GF-D8 (cell line): ENCODE measurements around the gene KLK11.

Experiments used
- DNase-seq: peaks from one replicate; lab custom pipeline; 2025; lab: John Stamatoyannopoulos, UW

Gene KLK11

GRCh38 chr19:51027873-51028272 is 1.5 kb upstream of the KLK11 start:
- no peak for DNase-seq

- no peak for DNase-seq
These were observed 850 bp upstream of the KLK11 start for GRCh38 chr19:51027126-51027806.

DNA sequence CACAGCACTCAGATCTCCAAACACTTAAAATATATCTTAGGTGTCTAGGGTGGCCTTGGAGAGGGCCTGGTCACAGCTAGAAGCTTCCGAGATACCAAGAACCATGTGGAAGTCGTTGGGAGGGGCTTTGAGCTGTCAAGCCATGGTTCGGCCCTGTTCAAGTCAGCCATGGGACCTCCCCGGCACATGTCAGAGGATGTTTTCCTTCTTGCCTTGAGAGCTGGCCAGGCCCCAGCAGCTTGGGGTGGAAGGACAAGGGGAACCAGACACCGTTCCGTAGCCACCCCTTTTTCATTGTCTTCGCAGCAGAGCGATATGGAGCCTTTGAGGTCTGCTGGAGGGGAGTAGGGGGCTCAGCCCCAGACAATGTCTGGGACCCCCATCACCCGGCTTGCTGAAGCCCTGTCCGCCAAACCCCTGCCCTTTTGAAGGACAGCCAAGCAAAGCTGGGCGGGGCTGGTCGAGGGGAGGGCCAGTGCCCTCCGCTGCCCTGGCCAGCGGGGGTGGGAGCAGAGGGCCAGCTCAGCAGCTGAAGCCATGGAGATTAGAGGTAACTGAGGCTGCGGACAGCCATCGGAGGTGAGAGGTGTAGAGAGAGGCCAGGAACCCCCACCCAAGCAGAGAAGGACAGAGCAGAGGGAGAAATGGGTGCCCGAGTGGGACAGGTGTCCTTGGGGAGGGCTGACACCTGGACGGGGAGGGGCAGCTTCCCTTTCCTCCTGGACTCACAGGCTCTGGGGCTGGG is 435 bp downstream of the KLK11 start:
- DNase-seq: no peak

DNA sequence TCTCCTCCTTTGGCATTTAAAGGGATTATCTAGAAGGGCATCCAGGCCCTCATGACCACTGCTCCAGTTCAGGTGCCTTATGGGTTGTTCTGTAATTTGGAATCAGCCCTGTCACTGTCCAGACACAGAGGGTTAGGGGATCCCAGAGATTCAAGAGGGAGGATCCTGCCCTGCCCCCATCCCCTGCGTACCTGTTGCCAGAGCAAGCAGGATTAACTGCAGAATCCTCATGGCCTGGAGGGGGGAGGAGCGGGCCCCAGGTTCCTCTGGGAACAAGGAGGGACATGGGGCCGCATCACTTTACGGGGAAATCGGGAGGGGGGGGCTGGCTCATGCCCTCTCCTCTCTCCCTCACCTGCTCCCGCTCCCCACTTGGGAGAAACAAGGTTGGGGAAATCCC is 1.0 kb downstream of the KLK11 start:
- no peak for DNase-seq

GRCh38 chr19:51024924-51025323 is 1.5 kb downstream of the KLK11 start:
- no peak for DNase-seq

DNA sequence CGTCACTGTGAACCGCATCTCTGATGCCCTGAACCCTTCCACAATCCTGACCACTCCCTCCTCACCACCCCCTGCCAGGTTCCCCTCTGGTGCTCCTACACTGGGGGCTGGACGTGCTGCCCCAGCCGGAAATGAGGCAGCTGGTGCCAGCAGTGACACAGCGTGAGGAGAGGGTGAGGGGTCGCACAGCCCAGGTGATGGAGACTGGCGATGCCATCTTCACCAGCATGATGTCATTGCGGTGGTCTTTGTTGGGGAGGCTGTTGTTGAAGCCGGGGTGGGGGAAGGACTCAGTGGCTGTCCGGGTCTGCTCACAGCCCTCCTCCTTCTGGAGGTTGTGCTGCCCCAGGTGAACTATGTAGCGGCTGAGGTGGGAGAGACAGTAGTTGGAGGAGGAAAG is 2.5 kb downstream of the KLK11 start:
- DNase-seq: no peak

DNA sequence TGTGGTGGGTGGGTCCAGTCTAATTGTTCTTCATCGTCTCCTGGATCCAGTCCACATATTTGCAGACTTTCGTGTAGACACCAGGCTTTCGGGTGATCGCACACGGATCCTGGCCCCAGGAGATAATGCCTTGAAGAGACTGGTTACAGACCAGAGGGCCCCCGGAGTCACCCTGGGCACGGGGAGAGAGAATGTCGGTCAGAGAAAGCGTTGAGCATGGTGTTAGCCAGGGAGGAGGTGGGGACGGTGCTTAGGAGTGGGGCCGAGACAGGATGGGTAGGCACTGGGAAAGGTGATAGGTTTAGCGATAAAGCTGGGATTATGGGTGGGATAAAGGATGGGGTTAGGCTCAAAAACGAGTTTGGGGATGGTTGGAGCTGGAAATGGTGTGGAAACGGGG is 3.9 kb downstream of the KLK11 start:
- no peak for DNase-seq

DNA sequence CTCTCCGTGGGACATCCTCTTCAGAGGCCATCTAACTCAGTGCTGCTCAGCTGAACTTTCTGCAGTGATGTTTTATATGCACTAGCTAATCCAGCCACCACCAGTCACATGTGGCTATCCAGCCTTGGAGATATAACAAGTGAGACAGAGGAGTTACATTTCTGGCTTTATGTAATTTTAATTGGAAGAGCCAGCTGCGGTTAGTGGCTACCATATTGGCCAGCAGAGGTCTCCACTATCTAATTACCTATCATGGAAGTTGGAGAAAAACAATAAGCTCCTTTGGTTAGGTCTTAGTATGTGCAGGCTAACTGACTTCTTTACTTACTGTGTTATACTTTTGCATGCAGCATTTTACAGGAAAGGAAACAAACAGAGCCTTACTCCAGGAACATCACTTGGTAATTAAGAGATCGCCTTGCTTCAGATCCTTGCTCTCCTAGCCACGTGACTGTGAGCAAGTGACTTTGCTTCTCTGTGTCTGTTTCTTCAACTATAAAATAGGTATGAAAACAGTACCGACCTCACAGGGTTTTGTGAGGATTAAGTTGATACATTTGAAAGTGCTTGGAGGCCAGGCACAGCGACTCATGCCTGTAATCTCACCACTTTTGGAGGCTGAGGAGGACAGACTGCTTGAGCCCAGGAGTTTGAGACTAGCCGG is 5.3 kb downstream of the KLK11 start:
- peak; percentile 3 for DNase-seq

- no peak for DNase-seq
These were observed 6.9 kb downstream of the KLK11 start, which contains the start of gene KLK10 for GRCh38 chr19:51019544-51019925. Gene KLK10 (minus strand): TSS chr19:51019709. CDS start chr19:51019130, 579 bp downstream.

- DNase-seq: no peak
These were observed 7.5 kb downstream of the KLK11 start for GRCh38 chr19:51018745-51019543.

GRCh38 chr19:51016798-51017683 is 9.4 kb downstream of the KLK11 start:
- no peak for DNase-seq

- no peak for DNase-seq
These were observed 10.6 kb downstream of the KLK11 start for GRCh38 chr19:51015691-51016267.

GRCh38 chr19:51014242-51014641 is 12.2 kb downstream of the KLK11 start:
- no peak for DNase-seq

DNA sequence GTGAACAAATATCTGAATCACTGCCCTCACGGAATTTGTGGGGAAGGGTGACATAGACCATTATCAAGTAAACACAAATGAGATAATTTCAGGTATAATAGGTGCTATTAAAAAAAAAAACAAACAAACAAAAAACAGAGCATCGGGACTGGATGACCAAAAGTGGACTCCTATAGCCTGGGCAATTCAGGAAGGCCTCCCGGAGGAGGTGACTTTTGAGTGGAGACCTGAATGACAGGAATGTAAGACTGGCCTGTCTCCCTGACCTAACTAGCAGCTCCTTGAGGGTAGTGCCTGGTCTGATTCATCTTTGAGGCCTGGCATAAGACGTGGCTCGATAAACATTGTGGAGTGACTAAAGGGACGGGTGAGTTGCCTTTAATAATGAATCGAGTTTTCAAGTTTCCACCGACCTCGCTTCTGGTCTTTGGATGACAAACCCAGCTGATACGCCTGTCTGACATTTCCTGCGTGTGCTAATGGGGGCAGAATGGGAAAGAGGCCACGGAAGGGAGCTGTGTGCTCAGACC is 13.7 kb downstream of the KLK11 start:
- no peak for DNase-seq

DNA sequence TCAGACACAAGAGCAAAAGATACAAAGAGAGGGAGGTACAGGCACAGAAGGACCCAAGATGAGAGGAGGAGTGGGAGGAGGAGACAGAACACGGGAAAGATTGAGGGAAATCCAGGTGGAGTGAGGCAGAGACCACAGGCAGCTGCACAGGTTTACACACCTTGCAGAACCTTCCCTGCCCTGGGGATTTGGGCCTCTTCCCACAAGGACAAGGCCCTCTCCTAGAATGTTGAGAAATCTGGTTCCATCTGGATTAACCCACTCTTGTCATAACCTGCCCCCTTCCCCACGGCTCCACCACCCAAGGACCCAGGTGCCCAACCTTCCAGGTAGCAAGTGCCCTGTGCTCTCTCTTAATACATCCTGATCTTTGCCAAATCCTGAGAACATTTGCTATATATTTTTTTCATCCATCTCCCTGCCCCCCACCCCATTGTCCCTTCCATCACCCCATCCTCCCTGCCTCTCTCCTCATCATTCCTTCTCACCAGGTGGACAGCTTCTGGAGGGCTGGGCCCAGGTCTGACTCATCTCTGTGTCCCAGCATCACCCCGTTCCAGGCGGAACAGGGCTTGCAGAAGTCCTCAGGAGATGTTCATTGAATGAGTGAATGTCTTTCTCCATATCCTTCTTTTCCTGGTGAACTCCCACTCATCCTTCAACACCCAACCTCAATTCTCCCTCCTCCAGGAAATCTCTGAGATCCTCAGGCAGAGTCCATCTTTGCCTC is 16.2 kb downstream of the KLK11 start:
- DNase-seq: no peak

DNA sequence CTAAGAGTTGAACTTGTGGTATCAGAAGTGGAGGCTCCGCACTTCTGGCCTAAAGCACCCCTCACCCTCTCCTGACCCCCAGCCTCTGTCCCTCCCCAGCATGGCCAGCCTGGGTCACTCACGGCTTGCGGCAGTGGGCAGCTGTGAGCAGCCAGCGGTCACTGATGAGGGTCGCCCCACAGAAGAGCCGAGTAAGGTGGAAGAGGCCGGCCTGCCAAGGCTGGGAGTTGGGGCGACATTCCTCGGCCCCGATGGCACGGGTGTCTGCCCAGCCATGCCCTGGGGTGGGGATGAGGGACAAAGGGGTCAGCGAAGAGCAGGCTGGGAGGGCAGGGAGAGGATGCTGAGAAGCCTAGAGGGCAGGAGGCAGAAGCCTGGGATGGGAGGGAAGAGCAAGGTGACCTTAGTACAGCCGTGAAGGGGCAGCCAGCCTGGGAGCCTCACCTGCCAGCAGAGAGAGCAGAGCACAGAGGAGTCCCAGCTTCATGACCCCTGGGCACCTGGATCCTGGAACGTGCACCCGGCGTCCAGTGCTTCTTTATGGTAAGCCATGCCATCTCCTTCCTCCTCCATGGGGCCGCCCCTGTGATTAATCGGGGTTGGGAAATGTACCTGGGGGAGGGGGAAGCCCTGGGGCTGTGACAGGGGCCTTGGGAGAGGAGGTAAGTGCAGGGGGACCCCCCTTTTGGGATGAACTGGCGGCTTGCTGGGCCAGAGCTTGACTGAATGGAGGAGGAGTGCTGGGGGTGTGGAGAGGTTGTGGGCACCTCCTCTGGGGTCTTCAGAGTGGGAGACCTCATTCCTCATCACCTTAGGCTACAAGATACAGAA is 17.1 kb downstream of the KLK11 start:
- no peak for DNase-seq

DNA sequence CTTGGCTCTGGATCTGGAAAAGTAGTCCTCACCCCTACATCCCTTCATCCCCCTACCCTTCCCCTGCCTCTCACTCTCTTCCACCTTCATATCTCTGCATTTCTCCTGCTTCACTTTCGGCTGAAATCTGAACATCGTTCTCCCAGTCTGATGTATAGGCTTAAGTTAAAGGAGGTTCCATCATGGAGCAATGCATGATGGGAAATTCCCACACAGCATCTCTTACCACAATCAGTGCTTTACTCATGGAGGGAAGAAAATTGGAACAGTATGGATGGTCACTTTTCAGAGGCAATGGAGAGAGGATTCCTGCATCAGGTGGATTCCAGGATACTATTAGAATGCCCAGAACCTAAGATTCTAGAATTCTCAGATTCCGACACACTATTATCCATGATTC is 18.9 kb downstream of the KLK11 start:
- no peak for DNase-seq

DNA sequence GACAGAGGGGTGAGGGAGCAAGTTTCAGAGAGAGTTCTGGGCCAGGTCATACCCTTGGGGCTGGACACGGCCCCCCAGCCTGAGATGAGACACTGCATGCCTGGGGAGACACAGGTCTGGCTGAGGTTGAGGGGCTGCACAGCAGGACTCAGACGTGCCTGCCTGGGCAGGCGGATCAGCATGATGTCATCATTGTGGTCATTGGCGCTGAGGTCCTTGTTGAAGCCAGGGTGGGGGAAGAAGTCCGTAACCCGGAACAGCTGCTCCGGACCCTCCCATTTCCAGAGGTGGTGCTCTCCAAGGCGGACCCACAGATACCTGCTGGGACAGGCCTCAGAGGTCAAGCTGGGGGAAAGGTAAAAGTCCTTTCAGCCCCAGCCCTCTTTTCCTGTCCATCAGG is 20.0 kb downstream of the KLK11 start:
- no peak for DNase-seq

DNA sequence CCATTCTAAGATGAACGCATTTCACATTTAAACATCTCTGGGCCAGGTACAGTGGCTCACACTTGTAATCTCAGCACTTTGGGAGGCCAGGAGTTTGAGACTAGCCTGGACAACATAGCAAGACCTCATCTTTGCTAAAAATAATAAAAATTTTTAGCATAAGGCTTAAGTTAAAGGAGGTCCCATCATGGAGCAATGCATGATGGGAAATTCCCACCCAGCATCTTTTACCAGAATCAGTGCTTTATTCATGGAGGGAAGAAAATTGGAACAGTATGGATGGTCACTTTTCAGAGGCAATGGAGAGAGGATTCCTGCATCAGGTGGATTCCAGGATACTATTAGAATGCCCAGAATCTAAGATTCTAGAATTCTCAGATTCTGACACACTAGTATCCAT is 21.2 kb downstream of the KLK11 start:
- DNase-seq: no peak
